GM23248 (cell line): ENCODE measurements around the gene TIAM2.

ENCODE experiments used
- EZH2 ChIP-seq: fragments of 200-600 bp; sonication (generic); IDR thresholded peaks from 2 replicates; pipeline ENCODE4 v1.6.1; 2018; ENCODE audit warnings: antibody characterized with exemption, mild to moderate bottlenecking; ENCODE audit not compliant: insufficient read depth, poor library complexity, severe bottlenecking
- EZH2phosphoT487 ChIP-seq: fragments of 200-600 bp; sonication (generic); IDR thresholded peaks from 2 replicates; pipeline ENCODE4 v1.6.1; 2018; ENCODE audit warnings: antibody characterized with exemption, moderate library complexity, mild to moderate bottlenecking, low read depth; ENCODE audit not compliant: insufficient read depth

- TF ChIP-seq EZH2, result no peak
- no peak for TF ChIP-seq EZH2phosphoT487
Observed at GRCh38 chr6:155042983-155043382, 47.9 kb downstream of the TIAM2 start.
